OCI-LY1 (cell line): ENCODE measurements around the gene DDR2.
"Not testable (repeated sequence)": the region's sequence is repeated elsewhere in the genome, so short reads cannot be mapped to it uniquely, and the experiment has no call there.

Source experiments
- CTCF ChIP-seq: fragments of 200-600 bp; sonication (generic), shearing (Covaris generic); IDR thresholded peaks from 2 replicates; pipeline ENCODE4 v1.5.1; 2017; ENCODE audit warnings: mild to moderate bottlenecking, antibody characterized with exemption, low read length, moderate library complexity, mixed read lengths
- EZH2 ChIP-seq: fragments of 200-600 bp; sonication (generic), shearing (Covaris generic); IDR thresholded peaks from 2 replicates; pipeline ENCODE4 v1.8.0; 2017; ENCODE audit warnings: borderline replicate concordance, mixed run types, mild to moderate bottlenecking, antibody characterized with exemption, low read length, moderate library complexity, mixed read lengths

GRCh38 chr1:162582901-162583300 is 49.4 kb upstream of the DDR2 start:
- not testable (repeated sequence) for TF ChIP-seq CTCF, EZH2
